Kidney tubule cell (primary cell): ENCODE results near the gene APMAP.

Experiments
- DNase-seq: peaks from one replicate; pipeline ENCODE4 v3.0.0-alpha.2; 2018; ENCODE audit warnings: low spot score

Gene APMAP, protein sequence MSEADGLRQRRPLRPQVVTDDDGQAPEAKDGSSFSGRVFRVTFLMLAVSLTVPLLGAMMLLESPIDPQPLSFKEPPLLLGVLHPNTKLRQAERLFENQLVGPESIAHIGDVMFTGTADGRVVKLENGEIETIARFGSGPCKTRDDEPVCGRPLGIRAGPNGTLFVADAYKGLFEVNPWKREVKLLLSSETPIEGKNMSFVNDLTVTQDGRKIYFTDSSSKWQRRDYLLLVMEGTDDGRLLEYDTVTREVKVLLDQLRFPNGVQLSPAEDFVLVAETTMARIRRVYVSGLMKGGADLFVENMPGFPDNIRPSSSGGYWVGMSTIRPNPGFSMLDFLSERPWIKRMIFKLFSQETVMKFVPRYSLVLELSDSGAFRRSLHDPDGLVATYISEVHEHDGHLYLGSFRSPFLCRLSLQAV

DNA sequence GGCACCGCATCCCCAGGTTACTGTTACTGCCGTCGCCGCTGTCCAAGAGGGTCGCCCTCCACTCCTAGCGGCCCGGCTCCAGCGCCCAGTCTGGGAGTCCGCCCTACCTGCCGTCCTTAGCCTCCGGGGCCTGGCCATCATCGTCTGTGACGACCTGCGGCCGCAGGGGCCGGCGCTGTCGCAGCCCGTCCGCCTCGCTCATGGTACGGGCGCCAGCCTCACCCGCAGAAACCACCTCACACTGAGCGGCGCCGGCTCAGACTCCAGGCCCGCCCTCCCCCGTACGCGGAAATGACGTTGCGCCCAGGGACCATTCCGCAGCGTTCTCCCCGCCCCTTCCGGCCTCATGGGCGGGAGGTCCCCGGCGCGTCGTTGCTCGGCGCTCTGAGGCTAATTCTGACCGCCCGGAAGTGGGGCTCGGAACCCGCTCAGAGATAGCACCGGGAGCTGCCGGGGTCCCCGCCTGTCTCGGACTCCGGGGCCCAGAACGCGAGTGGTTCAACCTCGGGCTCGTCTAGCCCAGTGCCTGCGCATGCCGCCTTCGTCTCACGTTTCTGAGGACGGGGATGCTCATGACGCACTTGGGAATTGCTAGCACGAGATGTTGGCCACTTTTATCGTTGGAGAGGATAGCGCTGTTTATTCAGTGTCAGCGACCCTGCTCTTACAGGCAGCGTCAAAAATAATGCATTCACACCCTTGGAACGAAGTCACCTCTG, at the start of gene APMAP:
Gene APMAP, minus strand, starts transcription at position 265 of the 719 bp plus-strand sequence. Its CDS starts 63 bp downstream, at position 202.
- DNase-seq: peak; percentile 93

- DNase-seq: no peak
Observed at GRCh38 chr20:25041813-25042530, 49.4 kb upstream of the APMAP start.

- DNase-seq: peak; percentile 51
Observed at GRCh38 chr20:25040438-25040831, 47.9 kb upstream of the APMAP start.

DNA sequence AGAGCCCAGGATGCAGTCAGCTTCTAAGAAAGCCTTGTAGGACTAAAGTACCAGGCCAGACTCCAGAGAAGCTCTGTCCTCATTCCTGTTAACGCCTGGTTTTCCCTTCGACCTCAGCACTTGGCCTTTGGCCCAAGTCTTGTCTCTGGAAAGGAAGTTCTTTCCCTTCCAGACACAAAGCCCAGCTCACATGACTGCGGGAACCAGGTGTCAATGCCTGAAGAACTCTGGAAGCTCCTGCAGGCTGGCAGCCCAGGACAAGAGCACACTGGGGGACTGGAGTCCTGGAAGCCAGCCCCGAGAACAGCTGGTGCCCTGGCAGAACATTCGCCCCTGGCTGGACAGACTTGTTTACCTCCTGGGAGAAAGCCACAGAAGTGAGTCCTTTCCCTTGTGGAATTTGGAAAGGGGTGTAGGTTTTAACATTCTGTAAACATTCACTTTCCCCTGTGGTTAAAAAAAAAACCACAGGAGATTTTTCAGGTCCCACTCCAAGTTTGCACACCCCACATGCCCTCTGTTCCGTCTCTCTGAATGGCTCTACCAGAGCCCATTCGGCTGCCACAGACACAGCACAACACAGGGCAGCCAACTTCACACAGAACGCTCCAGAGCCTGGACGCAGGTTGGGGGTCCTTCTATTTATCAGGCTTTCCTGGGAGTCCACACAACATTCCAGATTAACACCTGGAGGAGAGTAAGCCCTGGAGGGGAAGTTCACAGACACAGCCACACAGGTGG, 47.3 kb upstream of the APMAP start:
- DNase-seq: peak; percentile 56

DNA sequence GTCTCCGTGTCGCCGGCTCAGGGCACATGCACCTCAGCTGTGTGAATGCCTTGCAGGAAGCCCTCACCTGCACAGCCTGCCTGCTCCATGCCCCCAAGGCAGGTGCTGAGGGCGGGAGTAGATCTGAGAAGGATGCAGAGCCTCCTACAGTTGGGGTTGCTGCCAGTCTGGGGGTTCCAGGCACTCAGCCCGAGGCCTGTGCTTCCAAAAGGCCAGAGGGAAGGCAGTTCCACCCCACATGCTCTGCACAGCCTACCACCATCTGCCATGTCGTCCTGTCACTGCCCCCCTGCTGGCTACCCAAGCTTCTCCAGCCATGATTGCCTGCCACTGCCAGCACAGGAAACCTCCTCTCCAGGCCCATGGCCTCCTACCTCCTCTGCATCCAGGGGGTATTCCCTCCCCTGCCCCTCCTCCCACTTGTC, 46.1 kb upstream of the APMAP start:
- DNase-seq: no peak

DNA sequence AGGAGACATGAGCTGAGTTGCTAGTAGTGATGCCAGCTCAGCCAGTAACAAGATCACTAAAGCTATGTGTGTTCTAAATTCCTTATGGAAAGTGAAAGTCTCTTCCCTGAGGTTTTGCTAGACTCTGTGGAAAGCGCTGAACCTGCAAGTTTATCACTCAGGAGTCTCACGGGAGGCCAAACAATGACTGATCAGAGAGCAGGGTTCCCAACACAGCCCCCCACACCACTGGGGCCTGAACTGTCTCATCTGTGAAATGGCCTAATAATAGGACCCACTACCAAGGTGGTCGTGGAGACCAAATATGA, 45.5 kb upstream of the APMAP start:
- DNase-seq: peak; percentile 67

GRCh38 chr20:25037288-25038102, 44.9 kb upstream of the APMAP start:
- DNase-seq: no peak

GRCh38 chr20:25036331-25036936, 43.9 kb upstream of the APMAP start:
- DNase-seq: peak; percentile 20

- DNase-seq: no peak
Observed at GRCh38 chr20:25035921-25036320, 43.4 kb upstream of the APMAP start.

DNA sequence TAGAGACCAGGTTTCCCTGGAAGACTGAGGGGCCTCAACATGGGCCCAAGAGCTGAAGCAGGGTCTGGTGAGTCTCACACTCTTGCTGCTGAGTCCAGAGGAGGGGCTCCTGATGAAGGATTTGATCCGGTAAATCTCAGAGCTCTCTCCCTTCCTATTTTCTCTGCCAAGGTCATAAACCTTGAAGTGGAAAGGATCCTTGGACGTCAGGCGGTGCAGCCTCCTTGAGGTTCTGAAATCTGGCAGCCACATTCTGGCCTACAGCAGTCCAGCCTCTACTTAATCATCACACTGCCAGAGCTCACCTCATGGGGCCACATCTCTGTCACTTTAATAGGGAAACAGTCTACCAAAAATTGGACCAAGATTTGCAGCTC, 41.4 kb upstream of the APMAP start:
- DNase-seq: no peak

DNA sequence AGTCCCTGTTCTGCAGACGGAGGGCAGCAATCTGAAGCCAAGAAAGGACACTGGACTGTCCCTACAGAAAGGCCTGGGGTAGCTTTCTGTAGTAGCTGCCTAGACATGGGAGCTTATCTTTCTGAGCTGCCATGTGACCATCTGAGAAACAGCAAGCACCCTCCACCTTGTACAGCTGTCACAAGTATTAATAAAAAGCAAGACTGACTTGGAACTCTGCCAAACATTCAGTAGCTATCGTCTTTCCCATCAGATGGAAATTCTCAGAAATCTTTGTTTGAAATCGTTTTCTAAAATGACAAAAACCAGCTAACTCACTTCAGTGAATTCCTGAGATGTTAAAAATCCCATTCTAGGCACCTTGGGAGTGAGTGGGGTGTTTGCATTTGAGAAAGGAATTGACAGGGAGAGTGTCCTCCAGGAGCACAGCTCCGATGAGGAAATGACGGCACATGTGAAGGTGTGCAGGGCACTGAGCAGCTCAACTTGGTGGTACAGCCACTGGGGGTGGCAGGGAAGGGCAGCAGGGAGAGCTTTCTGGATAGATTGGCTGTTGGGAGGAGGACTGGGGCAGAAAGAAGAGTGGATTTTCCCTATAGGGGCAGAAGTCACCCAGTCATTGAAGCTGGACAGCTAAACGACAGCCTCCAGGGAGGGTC, 40.8 kb upstream of the APMAP start:
- no peak for DNase-seq

DNA sequence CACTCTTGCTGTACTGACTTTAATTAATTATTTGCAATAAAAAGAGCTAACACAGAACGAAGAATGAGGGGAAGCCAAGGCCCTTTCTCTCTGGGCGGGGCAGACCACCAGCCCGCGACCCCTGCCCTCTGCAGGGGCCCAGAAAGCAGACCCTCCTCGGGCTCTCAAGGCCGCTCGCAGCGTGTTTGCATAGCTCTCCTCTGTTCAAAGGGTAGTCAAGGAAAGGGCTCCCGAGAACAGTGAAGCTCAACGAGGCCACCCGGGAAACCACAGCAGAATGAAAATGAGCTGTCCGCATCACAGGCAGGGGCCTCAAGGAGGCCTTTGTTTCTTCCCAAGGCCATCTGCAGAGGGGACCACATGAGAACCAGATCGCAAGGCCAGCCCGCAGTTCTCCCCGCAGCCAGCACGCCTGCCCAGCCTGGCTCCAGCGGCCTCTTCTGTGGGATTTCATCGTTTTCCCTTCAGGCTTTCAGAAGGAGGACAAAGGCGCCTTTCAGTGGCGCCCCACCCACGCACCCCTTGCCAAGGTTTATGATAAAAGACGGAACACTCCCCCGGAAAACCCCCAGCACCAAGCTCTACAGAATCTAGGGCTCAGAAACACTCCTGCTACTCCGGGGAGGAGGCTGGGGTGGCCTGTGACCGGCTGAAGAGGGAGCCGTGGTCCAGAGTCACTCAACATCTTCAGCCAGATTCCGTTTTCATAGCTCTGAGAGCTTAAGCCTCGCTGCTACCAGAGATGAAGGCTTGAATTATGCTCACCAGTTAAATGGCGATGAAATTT, 40.1 kb upstream of the APMAP start:
- DNase-seq: no peak

DNA sequence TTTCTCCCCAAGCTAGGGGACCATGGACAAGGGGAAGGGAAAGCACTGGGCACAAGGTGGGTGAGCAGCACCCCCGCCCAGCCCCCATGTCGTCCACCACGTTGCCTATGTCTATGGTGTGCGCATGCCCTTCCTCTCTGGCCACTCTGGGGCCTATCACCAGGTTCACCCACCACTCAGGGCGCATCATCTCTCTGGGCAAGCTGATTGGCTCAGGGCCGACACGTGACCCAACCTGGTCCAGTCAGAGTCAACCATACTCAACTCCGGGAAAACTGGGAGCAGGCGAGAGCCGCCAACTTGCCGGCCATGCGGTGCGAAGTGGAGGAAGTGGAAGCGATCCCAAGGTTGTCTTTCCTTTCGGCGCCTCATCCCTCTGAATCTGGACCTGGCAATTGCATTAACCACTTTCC, 39.5 kb upstream of the APMAP start:
- no peak for DNase-seq

GRCh38 chr20:25031241-25031640, 38.7 kb upstream of the APMAP start:
- no peak for DNase-seq

DNA sequence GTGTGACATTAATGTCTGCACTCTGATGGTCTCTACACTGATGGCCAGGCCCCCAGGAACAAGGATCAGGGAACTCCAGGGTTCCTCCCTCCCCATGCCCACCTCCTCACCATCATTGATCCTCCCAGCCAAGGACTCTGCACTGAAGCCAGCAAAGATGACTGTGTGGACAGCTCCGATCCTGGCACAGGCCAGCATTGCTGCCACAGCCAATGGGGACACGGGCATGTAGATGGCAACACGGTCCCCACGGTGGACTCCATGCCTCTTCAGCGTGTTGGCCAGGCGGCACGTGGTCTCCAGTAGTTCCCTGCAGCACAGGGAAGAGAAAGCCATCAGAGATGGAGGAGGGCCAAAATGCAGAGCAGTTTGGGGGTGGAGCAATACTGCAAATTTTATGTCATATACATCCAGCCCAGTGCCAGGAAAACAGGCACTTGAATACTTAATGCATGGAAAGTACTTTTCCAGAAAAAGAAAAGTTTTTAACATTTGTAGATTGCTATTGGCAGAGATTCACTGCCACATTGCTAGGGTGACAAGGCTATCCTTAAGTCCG, 38.2 kb upstream of the APMAP start:
- no peak for DNase-seq

- no peak for DNase-seq
Observed at GRCh38 chr20:25030007-25030648, 37.6 kb upstream of the APMAP start.

DNA sequence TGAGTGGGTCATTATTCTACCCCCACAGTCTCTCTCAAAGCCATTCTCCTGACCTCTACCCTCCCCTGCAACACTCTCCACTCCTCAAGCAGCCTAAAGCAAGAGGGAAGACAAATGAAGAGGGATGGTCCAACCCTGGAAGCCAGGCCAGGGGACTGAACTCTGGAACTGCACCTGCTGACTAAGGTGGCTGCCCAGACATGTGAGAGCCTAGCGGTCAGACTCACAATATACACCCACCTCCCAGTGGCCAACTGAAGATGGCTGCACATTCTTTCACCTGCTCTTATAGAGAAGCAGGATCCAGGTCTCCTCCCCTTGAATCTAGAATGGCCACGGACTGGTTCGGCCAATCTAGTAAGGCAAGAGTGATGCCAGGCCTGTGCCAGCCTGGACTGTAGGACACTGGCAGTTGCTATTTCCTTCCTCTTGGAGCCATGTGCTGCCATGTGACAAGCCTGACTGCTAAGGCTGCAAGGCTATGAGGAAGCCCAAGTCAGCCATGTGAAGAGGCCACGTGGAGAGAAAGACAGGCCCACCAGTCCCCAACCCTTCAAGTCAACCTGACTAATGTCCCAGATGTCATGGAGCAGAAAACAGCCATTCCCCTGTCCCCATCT, 33.5 kb upstream of the APMAP start:
- no peak for DNase-seq
